GM19193 (cell line): ENCODE results near the gene ATRN.

Experiments used
- POLR2A ChIP-seq: IDR thresholded peaks from 4 replicates; pipeline ENCODE4 v1.6.1; 2011; ENCODE audit not compliant: insufficient read depth, insufficient read length; ENCODE audit errors: extremely low read depth

ATRN gene

DNA sequence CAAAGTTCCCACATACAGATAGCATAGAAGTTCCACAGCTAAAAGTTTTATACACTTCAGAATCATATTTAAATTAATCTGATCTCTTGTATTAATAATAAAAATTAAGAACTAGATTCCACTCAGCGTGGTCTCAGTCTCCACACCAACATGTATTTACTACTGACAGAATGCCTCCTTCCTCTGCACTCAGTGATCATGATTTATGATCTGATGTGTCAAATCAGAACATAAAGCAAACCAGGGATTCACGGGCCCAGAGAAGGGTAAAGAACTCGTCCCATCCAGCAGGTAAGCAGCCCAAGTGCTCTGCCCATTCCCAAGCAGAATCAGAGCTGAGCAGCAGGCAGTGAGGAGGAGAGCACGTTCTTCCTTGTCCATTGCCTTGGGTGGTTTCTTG lies 14.2 kb upstream of the ATRN start:
- TF ChIP-seq POLR2A: no peak

GRCh38 chr20:3459881-3460307 lies 10.9 kb upstream of the ATRN start:
- no peak for TF ChIP-seq POLR2A

DNA sequence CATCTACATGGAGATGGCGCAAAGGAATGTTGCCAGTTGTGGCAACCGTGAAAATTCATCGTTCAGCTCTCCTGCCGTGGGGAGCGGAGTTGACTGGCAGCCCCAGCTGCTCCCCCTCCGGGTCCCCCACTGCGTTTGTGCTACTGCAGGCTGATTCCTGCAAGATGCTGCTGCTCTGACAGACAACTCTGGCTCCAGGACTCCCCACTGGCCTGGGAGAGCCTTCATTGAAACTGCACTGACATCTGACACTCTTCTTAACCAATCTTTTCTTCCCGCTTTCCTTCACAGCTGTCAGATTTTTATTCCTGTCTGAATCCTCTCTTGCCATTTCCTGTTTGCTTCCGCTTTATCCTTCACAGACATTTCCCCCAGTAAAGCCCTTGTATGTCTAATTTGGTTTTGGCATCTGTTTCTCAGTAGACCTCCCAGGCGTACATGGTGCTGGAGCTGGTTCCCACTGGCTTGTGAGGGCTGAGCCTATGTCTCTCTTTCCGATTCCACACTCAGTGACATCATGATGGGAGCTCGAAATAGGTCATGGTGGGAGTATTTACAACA lies 9.5 kb upstream of the ATRN start:
- no peak for TF ChIP-seq POLR2A

DNA sequence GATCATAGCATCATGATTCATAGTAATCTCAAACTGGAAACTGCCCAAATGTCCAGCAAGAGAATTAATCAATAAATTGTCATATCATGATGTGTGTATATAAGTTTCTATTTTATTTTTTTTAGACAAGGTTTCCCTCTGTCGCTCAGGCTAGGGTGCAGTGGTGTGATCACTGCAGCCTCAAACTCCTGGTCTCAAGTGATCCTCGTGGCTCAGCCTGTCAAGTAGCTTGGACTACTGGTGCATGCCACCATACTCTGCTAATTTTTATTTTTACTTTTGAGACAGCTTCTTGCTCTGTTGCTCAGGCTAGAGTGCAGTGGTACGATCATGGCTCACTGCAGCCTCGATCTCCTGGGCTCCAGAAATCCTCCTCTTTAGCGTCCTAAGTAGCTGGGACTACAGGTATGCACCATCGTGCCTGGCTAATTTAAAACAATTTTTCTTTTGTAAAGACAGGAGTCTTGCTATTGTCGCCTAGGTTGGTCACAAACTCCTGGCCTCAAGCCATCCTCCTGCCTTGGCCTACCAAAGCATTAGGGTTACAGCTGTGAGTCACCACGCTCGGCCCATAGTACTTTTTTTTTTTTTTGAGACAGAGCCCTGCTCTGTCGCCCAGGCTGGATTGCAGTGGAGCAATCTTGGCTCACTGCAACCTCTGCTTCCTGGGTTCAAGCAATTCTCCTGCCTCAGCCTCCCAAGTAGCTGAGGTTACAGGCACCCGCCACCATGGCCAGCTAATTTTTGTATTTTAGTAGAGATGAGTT lies 8.7 kb upstream of the ATRN start:
- TF ChIP-seq POLR2A: no peak

DNA sequence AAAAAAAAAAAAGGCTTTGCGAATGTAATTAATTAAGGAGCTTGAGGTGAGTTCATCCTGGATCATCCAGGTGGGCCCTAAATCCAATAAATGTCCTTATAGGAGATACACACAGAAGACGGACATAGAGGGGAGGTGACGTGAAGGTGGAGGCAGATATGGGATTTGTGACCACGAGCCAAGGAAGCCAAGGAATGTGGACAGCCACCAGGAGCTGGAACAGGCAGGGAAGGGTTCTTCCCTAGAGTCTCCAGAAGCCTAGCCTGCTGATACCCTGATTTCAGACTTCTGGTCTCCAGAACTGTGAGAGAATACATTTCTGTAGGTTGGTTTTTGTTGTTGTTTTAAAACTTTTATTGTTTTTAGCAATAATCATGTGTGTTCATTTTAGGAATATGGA lies 6.7 kb upstream of the ATRN start:
- no peak for TF ChIP-seq POLR2A

- TF ChIP-seq POLR2A: no peak
These were observed 5.5 kb upstream of the ATRN start for GRCh38 chr20:3465301-3465700.

- no peak for TF ChIP-seq POLR2A
These were observed 601 bp upstream of the ATRN start for GRCh38 chr20:3470208-3470626.

DNA sequence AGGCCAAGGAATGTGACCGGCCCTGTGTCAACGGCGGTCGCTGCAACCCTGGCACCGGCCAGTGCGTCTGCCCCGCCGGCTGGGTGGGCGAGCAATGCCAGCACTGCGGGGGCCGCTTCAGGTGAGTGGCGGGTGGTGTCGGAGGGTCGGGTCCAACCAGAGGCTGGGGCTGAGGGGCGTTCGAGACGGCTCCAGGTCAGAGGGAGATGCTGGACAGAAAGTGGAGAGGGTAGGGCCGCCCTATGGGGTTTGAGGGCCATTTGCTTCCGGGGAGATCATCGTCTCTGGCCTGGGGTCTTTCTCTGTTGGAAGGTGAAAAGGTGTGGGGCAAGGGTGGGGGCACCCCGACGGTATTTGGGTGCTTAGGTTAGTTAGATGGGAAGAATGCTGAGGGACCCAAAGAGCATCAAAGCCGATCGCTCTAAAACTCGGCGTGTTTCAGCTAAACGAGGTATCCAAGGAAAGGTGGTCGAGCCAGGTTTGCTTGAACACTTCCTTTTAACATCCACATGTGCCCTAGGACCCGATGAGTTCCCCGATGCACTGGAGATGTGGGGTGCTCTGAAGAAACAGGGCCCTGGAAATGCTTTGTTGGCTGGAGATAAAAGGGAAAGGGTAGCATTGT lies 691 bp downstream of the ATRN start:
- no peak for TF ChIP-seq POLR2A

GRCh38 chr20:3472105-3472504 lies 1.3 kb downstream of the ATRN start:
- no peak for TF ChIP-seq POLR2A

DNA sequence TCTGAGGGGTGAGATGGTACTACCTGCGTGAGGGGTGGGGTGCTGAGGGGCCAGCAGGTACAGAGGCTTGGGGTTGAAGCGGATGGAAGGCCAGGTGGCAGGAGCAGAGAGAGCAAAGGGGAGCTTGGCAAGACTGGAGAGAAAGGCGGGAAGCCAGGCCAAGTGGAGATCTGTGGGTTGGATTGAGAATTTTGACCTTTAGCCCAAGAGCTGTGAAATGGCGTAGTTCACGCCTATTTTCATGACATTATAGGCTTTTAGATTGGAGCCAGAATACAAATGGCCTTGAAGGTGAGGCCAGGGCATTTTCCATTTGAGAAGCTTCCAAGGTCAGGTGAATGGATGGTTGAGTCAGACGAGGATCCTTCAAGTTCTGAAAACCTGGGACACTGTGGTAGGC lies 2.5 kb downstream of the ATRN start:
- no peak for TF ChIP-seq POLR2A

DNA sequence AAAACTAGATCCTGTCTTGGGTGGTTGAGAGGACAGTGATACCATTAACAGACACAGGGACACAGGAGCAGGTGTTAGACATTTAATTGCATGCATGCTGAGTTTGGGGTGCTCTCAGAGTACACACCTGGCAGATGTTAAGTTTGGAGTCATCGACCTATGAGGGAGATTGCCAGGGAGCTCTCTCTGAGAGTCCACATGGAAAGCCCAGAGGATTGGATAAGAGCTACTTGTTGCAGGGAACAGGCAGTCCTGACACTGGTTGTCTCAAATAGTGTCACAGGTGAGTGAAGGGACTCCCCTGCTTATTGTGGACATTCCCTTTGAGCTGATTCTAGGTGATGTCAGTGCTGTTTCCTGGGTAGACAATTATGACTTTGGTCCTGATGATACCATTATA lies 3.1 kb downstream of the ATRN start:
- no peak for TF ChIP-seq POLR2A

GRCh38 chr20:3477861-3478544 lies 7.2 kb downstream of the ATRN start:
- TF ChIP-seq POLR2A: no peak

DNA sequence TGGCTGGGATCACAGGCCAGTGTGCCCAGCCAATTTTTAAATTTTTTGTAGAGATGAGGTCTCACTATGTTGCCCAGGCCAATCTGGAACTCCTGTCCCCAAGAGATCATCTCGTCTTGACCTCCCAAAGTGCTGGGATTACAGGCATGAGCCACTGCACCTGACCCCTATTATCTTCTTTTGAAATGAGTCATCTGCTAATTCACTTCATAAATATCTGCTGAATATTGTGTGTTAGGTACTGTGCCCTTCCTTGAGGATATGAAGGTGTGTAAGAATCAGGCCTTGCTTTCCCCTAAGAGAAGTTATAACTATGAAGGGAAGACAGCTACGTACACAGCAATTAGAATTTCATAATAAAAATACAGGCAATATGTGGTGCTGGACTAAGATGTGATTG lies 8.2 kb downstream of the ATRN start:
- TF ChIP-seq POLR2A: no peak

DNA sequence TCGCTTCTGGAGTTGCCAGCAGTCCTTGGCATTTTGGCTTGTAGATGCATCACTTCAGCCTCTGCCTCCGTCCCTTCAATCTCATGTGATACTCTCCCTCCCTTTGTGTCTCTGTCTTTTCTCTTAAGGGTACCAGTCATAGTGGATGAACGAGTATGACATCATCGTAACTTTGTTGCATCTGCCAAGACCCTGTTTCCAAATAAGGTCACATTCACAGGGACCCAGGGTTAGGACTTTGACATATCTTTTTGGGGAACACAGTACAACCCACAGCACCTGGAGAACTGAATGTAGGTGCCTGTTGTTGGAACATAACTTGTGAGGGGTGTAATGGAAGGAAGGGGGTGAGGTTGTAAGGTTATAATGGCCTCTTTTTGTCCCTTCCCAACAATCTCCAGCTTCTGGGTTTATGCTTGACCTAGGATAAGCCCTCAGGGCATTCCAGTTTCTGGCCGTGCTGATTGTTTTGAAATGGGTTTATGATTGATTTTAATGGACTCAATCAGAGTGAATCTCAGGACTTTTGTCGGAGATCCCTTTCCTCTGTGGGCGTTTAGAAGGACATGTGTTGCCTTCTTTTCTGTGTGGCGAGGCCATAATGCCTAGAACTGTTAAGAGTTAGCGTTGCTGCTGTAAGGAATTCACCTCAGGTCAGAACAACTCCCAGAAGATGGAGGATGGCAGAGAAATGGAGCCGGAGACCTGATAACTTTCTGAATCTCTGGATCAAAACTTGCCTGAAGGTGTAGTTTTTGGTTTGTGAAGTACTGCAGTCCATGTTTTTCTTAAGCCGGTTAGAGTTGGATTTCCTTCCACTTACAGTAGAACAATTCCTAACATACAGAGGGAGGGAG lies 9.2 kb downstream of the ATRN start:
- no peak for TF ChIP-seq POLR2A

DNA sequence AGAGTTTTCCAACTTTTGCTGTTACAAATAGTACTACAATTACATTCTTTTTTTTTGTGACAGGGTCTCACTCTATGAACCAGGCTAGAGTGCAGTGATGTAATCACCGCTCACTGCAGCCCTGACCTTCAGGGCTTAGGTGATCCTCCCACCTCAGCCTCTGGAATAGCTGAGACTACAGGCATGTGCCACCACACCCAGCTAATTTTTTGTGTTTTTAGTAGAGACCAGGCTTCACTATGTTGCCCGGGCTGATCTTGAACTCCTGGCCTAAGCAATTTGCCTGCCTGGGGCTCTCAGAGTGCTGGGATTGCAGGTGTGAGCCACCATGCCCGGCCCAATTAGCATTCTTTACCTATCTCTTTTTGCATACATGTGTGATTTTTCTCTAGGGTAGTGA lies 12.5 kb downstream of the ATRN start:
- no peak for TF ChIP-seq POLR2A
